A549 (cell line): ENCODE measurements around the gene AFAP1L2.

Experiments
- CEBPB ChIP-seq, 2 experiments: fragments of >200 bp in 1 of 2; sonication (Bioruptor Twin) in 1 of 2; formaldehyde crosslinking in 1 of 2; IDR thresholded peaks; 2 replicates each; pipeline ENCODE4 v1.6.1; 2012 to 2016
- CHD2 ChIP-seq: fragments of 150-350 bp; IDR thresholded peaks from 2 replicates; pipeline ENCODE4 v1.6.1; 2014; ENCODE audit warnings: low read length; ENCODE audit not compliant: partially characterized antibody
- CTCF ChIP-seq: fragments of >200 bp; sonication (Bioruptor Twin); formaldehyde crosslinking; IDR thresholded peaks from 3 replicates; pipeline ENCODE4 v1.5.1; 2016
- FOSL2 ChIP-seq, 2 experiments: fragments of 450-650 bp in 1 of 2; fragments of >200 bp in 1 of 2; sonication (Bioruptor Twin) in 1 of 2; formaldehyde crosslinking; IDR thresholded peaks; 2 replicates each; pipeline versions ENCODE4 v1.5.0 to v1.6.1; 2016 to 2020; ENCODE audit warnings: mild to moderate bottlenecking in 1 of 2, moderate library complexity in 1 of 2
- HDAC2 ChIP-seq: fragments of 200-600 bp; sonication (generic); IDR thresholded peaks from 2 replicates; pipeline ENCODE4 v1.6.1; 2016
- MAX ChIP-seq: IDR thresholded peaks from 2 replicates; pipeline ENCODE4 v1.6.1; 2012
- MYC ChIP-seq: IDR thresholded peaks from 2 replicates; pipeline ENCODE4 v1.6.1; 2012; ENCODE audit warnings: mild to moderate bottlenecking, inconsistent platforms, low read length, improper control_type of control experiment, borderline replicate concordance
- RFX5 ChIP-seq: fragments of 450-650 bp; IDR thresholded peaks from 2 replicates; pipeline ENCODE4 v1.7.1; 2014; ENCODE audit warnings: antibody characterized with exemption, mild to moderate bottlenecking, moderate library complexity
- SMC3 ChIP-seq: fragments of >200 bp; sonication (Bioruptor Twin); formaldehyde crosslinking; IDR thresholded peaks from 3 replicates; pipeline ENCODE4 v1.6.1; 2018; ENCODE audit warnings: inconsistent platforms
- ZC3H11A ChIP-seq: fragments of 450-650 bp; IDR thresholded peaks from 2 replicates; pipeline ENCODE4 v1.6.1; 2014; ENCODE audit warnings: antibody characterized with exemption, mild to moderate bottlenecking

- TF ChIP-seq CTCF (no peak), RFX5 (no peak), MAX (peak; percentile 66), CEBPB (IDR thresholded peaks at IDR 0.05) (no peak), HDAC2 (no peak), ZC3H11A (no peak), FOSL2 (IDR thresholded peaks at IDR 0.05) (no peak), FOSL2 (CRISPR knock-in tag; IDR thresholded peaks at IDR 0.05) (no peak), CHD2 (no peak), MYC (0 out of 2 replicates have a peak, but pooled peaks have one; percentile 38), SMC3 (0 out of 3 replicates have a peak, but pooled peaks have one; percentile 15)
Measured at GRCh38 chr10:114404171-114405010, at the start of gene AFAP1L2.
